KMS-11 (cell line): ENCODE results near the gene HSF4.

ENCODE experiments used
- H2AFZ ChIP-seq: fragments of 200-600 bp; sonication (generic); 2 replicates; pipeline ENCODE4 v1.6.1; 2016; ENCODE audit warnings: antibody characterized with exemption, mixed run types, low read depth
- H3K27ac ChIP-seq: fragments of 200-600 bp; sonication (generic); 2 replicates; pipeline ENCODE4 v1.6.1; 2016; ENCODE audit warnings: mild to moderate bottlenecking, mixed run types
- H3K27me3 ChIP-seq: fragments of 200-600 bp; sonication (generic); 2 replicates; pipeline ENCODE4 v1.6.1; 2017; ENCODE audit warnings: mild to moderate bottlenecking, low read depth, mixed run types, moderate library complexity; ENCODE audit not compliant: insufficient read depth
- H3K36me3 ChIP-seq: fragments of 200-600 bp; sonication (generic); 2 replicates; pipeline ENCODE4 v1.6.1; 2017; ENCODE audit warnings: mild to moderate bottlenecking, mixed run types; ENCODE audit not compliant: insufficient read depth
- H3K4me1 ChIP-seq: fragments of 200-600 bp; sonication (generic); 2 replicates; pipeline ENCODE4 v1.6.1; 2016; ENCODE audit warnings: mild to moderate bottlenecking, low read depth, mixed run types; ENCODE audit not compliant: poor library complexity, severe bottlenecking
- H3K4me2 ChIP-seq: fragments of 200-600 bp; sonication (generic); 2 replicates; pipeline ENCODE4 v1.7.0; 2016; ENCODE audit warnings: mild to moderate bottlenecking, mixed run types
- H3K4me3 ChIP-seq: fragments of 200-600 bp; sonication (generic); IDR thresholded peaks from 2 replicates; pipeline ENCODE4 v1.6.1; 2017; ENCODE audit warnings: low read depth, low read length, mixed read lengths; ENCODE audit not compliant: insufficient read depth
- H3K79me2 ChIP-seq: fragments of 200-600 bp; sonication (generic); 2 replicates; pipeline ENCODE4 v1.6.1; 2016; ENCODE audit warnings: low read depth, mixed run types; ENCODE audit not compliant: insufficient read depth
- H3K9ac ChIP-seq: fragments of 200-600 bp; sonication (generic); 2 replicates; pipeline ENCODE4 v1.6.1; 2016; ENCODE audit warnings: mild to moderate bottlenecking, mixed run types
- H4K20me1 ChIP-seq: fragments of 200-600 bp; sonication (generic); 2 replicates; pipeline ENCODE4 v1.6.1; 2016; ENCODE audit warnings: mild to moderate bottlenecking, mixed run types; ENCODE audit not compliant: insufficient read depth
- CTCF ChIP-seq: fragments of 200-600 bp; sonication (generic); conservative IDR thresholded peaks from 2 replicates; pipeline ENCODE4 v1.6.1; 2017; ENCODE audit warnings: low read depth, mild to moderate bottlenecking, antibody characterized with exemption, low read length, moderate library complexity, mixed read lengths

Gene HSF4

GRCh38 chr16:67192781-67193361 is 28.3 kb downstream of the HSF4 start:
- Histone ChIP-seq H3K27ac (no peak overlapping the region), H3K4me3 (no peak overlapping the region), H3K4me1 (peaks cover 19% of the 10 kb centered on the region), H4K20me1 (no peaks in the 10 kb centered on the region), H3K79me2 (peaks cover 24% of the 10 kb centered on the region), H2AFZ (no peak overlapping the region), H3K9ac (peak overlapping the region; percentile 83), H3K4me2 (peak overlapping the region; percentile 95), H3K27me3 (no peaks in the 10 kb centered on the region), H3K36me3 (no peaks in the 10 kb centered on the region; the same call in 1 of the 2 replicates)
- TF ChIP-seq CTCF = no peak

- no peak overlapping the region for H3K4me3 ChIP-seq
- TF ChIP-seq CTCF = no peak
- H3K27ac ChIP-seq = no peak overlapping the region
- H3K79me2 ChIP-seq = peaks cover 24% of the 10 kb centered on the region
- H3K36me3 ChIP-seq = no peaks in the 10 kb centered on the region; the same call in 1 of the 2 replicates
- H3K27me3 ChIP-seq = no peaks in the 10 kb centered on the region
- peak overlapping the region; percentile 95 for H3K4me2 ChIP-seq
- no peak overlapping the region for H2AFZ ChIP-seq
- no peaks in the 10 kb centered on the region for H4K20me1 ChIP-seq
- H3K4me1 ChIP-seq = peaks cover 19% of the 10 kb centered on the region
- H3K9ac ChIP-seq = no peak overlapping the region; the same call in 1 of the 2 replicates
These were observed 29.0 kb downstream of the HSF4 start for GRCh38 chr16:67193536-67193935.

GRCh38 chr16:67194260-67194659 is 29.7 kb downstream of the HSF4 start:
- Histone ChIP-seq H3K4me2 (no peak overlapping the region; the same call in 1 of the 2 replicates), H3K4me3 (no peak overlapping the region), H3K27me3 (no peaks in the 10 kb centered on the region), H3K4me1 (peaks cover 19% of the 10 kb centered on the region), H4K20me1 (no peaks in the 10 kb centered on the region), H3K36me3 (no peaks in the 10 kb centered on the region; the same call in 1 of the 2 replicates), H2AFZ (no peak overlapping the region), H3K27ac (no peak overlapping the region), H3K9ac (no peak overlapping the region), H3K79me2 (peaks cover 24% of the 10 kb centered on the region)
- TF ChIP-seq CTCF = no peak

GRCh38 chr16:67195676-67196075 is 31.1 kb downstream of the HSF4 start:
- Histone ChIP-seq H3K4me1 (peaks cover 19% of the 10 kb centered on the region), H3K9ac (no peak overlapping the region), H3K27me3 (no peaks in the 10 kb centered on the region), H3K4me3 (no peak overlapping the region), H3K27ac (no peak overlapping the region), H3K4me2 (no peak overlapping the region), H3K36me3 (no peaks in the 10 kb centered on the region; the same call in 1 of the 2 replicates), H4K20me1 (no peaks in the 10 kb centered on the region), H3K79me2 (peaks cover 24% of the 10 kb centered on the region), H2AFZ (no peak overlapping the region)
- no peak for TF ChIP-seq CTCF
